ENCODE results near the gene TRPC3.

TRPC3 gene

DNA sequence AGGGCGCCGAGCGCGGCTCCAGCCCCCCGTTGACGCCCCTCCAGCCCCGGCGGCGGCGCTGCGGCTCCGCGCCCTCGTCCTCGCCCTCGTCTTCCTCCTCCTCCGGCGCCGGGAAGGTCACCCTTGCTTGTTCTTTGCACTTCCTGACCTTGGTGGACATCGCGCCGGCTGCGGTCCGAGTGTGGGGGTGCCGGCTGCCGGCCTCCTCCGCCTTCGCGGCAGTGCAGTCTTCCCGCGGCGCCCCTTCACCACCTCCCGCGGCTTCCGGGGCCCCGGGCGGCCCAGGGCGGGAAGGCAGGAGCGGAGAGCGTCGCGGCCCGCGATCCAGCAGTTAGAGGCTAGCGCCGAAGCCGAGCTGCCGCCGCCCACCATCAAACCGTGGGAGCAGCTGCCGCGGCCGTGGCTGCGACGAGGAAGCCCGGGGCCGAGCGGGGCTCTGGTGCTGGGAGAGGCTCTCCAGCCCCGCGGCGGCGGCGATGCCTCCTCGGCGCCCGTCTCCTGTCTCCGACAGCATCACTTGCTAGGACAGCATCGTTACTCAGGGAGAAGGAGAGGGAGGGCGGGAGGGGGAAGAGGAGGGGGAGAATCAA is at the start of gene TRPC3:
TSS of gene TRPC3 (minus strand) at position 540 of the 590 bp plus-strand sequence. CDS start at position 160, 380 bp downstream.
- no peak for DNase-seq (ENCODE audit: low read depth)

GRCh38 chr4:122000849-122001248 is 49.0 kb upstream of the TRPC3 start:
- no peak for DNase-seq (ENCODE audit: low read depth)

DNA sequence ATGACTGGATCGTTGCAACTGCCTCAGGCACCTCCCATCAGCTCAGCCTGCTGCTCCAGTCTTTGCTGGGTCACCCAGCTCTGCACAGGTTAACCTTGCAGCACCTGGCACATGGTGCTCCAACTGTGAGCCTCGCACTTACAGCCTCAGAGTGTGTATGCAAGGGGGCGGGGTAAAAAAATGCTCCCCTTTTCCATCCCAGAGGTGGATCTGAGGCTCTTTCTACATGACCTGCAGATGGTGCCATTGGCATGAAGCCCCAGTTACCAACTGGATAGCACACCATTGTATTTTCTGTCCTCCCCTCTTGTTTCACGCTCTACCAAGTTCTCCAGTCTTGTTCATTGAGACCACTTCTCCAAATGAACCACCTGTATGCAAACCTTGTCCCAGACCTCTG is 46.2 kb upstream of the TRPC3 start:
- no peak for DNase-seq (ENCODE audit: low read depth)

DNA sequence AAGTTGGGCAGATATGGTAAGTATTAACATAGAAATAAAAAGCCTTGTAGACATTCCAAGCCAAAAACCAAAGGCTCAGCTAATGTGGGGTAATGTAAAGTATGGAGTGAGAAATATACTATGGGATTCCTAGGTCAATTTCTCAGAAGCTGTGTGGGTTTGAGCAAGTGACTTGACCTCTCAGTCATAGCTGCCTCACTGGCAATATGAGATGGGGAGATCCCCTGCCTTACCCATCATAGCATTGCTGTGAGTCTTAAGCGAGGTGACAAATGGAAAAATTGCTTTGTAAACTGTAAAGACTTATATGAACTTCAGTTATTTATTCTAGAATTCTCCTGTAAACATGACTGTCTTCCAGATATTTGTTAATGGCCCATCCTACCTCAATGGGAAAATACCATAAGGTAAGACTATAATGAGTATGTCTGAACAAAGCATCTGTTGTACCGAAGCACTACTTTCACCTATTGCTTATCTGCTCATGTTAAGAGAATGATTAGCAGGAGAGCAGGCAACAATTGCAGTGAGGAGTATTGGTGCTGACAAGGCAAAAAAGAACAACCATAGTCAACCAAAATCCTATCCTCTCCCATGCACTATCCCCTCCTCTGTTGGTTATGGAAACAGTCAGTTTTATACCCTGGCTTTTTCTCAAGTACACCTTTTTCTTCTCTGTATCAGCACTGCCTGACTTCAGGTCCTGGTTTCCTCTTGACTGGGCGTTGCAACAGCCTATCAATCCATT is 44.1 kb upstream of the TRPC3 start:
- DNase-seq (ENCODE audit: low read depth): no peak

DNA sequence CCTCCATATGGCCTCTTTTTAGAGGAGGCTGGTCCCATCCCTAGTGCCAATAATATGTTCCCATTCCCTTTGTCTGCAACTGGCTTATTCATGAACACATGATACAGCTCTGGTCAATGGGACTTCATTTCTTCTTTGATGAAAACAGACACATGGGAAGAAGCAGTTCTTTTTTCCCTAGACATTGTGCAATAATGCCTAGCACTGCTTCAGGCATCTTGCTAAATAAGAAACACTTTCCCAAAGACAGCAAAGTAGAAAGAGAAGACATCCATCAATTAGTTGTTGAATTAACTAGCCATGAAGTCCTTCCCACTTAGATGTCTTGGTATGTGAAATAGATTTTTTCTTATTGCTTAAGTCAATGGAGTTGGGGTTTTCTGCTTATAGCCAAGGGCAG is 40.1 kb upstream of the TRPC3 start:
- DNase-seq (ENCODE audit: low read depth): no peak

- DNase-seq (ENCODE audit: low read depth): no peak
Measured at GRCh38 chr4:121990489-121990888, 38.6 kb upstream of the TRPC3 start.

DNA sequence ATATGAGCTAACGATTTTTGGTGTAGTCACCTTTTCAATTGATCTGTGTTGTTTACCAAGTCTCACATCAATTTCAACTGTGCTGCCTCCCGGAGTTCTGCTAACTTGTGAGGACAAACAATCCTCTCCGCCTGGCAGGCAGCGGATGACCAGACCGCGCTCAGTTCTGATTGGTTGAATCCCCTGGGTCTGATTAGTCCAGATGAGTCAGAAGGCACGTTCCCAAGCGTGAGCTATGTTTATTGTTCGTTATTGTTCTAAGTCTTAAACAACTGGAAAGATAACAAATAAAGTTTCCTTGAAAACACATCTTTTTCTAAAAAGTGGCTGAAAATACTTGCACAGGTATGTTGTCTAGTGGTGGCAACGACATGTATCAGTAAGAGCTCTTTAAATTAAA is 37.9 kb upstream of the TRPC3 start:
- no peak for DNase-seq (ENCODE audit: low read depth)

DNA sequence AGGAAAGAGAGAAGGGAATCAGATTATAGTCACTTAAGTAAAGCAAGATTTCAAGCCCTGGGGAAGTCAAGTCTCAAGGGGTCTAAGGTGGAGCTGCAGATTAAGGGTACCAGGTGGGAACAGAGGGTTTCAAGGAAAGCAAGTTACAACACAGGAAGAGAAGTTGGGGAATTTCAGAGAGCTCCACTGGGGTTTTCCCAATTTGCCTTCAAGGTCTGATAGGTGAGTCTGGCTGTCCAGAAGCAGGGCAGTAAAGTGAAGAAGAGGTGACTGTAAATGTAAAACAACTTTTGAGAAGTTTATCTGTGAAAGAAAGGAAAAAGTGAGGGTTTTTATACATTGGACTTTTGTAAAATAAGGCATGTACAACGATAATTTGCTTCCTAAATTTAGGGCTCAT is 37.1 kb upstream of the TRPC3 start:
- DNase-seq (ENCODE audit: low read depth): no peak

- DNase-seq (ENCODE audit: low read depth): no peak
Measured at GRCh38 chr4:121980643-121981042, 28.8 kb upstream of the TRPC3 start.

- DNase-seq (ENCODE audit: low read depth): no peak
Measured at GRCh38 chr4:121978172-121978516, 26.3 kb upstream of the TRPC3 start.

DNA sequence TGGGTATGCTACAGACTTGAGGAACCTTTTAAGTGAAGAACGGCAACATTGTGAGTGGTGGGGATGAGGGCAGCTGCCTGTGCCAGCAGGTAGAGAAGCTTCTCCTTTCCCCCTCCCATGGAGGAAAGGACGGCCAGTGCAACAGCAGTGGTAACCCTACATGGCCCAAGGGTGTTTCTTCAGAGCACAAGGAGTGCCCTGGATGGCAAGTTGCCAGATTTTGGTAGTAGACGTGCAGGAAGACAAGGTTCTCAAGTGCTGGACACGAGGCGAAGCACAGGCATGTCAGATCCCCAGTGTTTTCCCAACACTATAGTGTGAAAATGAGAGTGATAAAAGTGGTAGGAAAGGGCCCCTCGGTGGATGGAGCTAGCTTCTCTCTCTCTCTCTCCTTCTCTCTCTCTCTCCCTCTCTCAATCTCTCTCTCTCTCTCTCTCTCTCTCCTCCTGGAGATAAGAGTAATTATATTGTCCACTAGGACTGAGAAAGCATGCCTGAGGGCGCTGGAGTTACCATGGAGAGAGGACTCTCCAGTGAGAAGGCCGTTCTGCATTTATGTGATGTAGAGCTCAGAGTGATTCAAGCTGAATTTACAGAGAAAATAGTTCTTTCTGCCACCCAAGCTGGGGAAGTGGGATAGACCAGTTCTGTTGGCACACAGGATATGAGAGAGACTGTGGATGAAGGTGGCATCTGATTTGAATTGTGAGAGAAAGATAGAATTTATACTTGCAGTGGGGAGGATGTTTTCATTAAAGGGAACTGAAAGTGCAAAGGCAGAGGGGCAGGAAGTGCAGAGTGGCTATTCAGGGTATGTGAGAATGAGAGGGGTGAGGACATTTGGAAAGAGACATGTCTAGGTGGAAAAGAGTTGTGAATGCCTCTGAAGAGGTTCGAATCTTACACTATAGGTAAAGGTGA is 25.7 kb upstream of the TRPC3 start:
- DNase-seq (ENCODE audit: low read depth): no peak

GRCh38 chr4:121975784-121976183 is 23.9 kb upstream of the TRPC3 start:
- DNase-seq (ENCODE audit: low read depth): no peak

GRCh38 chr4:121973816-121974215 is 22.0 kb upstream of the TRPC3 start:
- no peak for DNase-seq (ENCODE audit: low read depth)

GRCh38 chr4:121968859-121969258 is 17.0 kb upstream of the TRPC3 start:
- no peak for DNase-seq (ENCODE audit: low read depth)

- no peak for DNase-seq (ENCODE audit: low read depth)
Measured at GRCh38 chr4:121964958-121965357, 13.1 kb upstream of the TRPC3 start.

DNA sequence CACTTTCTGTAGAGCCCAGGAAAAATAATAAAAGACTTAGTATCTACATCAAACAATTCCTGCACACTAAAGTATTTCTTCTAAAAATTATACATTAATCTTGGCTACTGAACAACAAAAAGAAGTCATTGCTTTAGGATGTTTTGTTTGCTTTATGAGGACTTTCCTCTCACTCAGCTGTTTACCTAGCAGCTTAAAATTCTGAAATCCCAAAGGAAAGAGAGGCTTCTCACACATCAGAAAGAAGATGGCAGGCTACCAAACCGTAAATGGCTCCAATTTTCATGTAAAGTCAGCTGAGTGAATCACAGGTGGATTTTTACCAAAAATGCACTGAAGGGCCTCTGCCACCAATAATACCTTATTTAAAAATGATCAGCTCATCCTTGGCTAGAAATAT is 9.0 kb upstream of the TRPC3 start:
- no peak for DNase-seq (ENCODE audit: low read depth)

DNA sequence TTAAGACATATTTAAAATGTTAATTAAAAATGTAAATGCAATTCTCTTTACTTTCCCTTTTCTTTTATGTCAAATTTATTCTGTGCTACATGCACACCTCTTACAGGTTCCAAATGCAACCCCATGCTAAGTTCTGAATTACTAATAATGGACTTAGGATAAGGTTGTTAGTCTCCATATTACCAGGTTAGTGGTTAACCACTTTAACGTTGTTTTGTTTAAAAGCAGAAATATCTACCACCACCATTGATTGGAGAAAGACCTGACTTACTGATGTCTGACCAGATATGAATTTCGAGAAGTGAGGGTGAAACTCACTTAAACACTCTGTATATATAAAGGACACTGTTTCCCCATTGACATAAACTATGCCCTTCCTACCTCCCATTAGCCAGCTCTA is 6.9 kb upstream of the TRPC3 start:
- DNase-seq (ENCODE audit: low read depth): no peak

- no peak for DNase-seq (ENCODE audit: low read depth)
Measured at GRCh38 chr4:121957266-121957665, 5.4 kb upstream of the TRPC3 start.

DNA sequence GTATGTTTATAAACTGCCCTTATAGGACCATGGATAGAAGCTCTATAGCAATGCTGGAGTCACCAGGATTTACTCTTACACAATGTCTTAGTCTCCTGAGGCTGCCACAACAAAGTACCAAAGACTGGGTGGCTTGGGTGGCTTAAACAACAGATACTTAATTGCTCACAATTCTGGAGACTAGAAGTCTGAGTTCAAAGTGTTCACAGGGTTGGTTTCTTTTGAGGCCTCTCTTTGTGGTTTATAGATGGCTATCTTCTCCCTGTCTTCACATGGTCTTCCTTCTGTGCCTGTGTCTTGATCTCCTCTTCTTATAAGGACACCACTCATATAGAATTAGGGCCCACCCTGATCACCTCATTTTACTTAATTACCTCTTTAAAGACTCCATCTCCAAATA is 2.0 kb upstream of the TRPC3 start:
- DNase-seq (ENCODE audit: low read depth): no peak

DNA sequence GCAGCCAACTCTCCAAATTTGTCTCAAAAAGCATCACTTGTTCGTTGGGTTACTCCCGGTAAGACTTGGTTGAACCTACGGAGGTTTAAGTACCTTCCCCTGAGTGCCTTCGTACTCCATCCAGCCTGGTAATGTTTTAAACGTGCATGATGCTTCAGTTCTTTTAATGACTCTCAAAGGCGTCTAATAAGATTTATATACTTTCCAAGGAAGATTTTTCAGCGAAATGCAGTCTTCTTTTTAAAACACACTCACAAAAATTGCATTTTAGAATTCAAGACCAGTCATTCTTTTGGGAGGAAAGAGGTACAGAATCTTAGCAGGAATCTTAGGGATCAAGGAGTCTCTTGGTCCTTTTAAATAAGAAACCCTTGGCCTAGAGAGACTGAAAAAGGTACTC is 430 bp upstream of the TRPC3 start:
- no peak for DNase-seq (ENCODE audit: low read depth)

DNA sequence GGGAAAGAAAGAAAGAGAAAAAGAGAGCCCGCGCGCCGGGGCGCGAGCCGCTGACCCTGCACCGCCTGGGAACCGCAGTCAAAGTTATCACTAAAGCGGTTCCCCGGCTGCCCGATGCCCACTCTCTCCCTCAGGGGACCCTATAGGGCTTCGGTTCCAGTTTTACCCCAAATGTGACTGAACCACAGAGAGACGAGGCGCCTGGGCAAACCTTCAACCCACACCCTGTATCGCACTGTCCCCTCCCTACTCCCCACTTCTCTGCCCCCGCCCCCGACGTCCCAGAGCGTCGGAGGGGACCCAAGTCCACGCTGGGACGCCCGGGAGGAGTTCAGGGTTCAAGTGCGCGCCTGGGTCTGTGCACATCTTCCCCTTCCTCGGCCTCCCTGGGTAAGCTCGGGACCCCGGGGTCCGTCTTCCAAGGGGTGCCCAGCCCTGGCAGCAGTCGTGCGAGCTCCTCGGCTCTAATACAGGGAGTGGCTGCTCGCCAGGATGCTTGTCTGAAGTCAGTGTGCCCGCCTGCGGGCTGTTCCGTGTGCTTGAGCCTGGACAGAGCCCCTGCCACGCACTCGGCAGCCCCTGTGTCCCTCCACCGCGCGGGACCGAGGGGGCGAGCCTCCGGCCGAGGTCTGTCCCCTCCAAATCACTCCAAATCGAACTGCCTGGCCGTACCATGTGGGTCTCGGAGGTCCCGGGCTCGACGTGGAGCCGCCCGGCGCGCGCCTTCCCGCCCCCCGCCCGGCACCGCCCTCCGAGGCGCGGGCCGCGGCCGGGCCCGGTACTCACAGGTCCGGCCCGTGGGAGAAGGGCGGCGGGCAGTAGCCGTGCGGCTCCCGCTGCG is 960 bp downstream of the TRPC3 start:
- peak; percentile 11 for DNase-seq (ENCODE audit: low read depth)

GRCh38 chr4:121950212-121950679 is 1.6 kb downstream of the TRPC3 start:
- DNase-seq (ENCODE audit: low read depth): peak; percentile 32
